Chondrocyte (in vitro differentiated cells): Measurements from ENCODE around the gene ASCL2. TPM values are rescaled to one million over a fixed set of nuclear protein-coding genes. Genes with fewer than 3 reads are reported as not detected.

Experiments
- DNase-seq: peaks from one replicate; pipeline ENCODE4 v3.0.0; 2021; ENCODE audit warnings: mixed read lengths, low spot score
- H3K27ac Mint-ChIP-seq: one replicate; pipeline ENCODE4 v1.8.0; 2021; ENCODE audit warnings: mild to moderate bottlenecking, moderate library complexity, mixed read lengths; ENCODE audit not compliant: unreplicated experiment
- H3K27me3 Mint-ChIP-seq: 2 replicates; pipeline ENCODE4 v1.8.0; 2021; ENCODE audit warnings: low read depth, mixed read lengths
- H3K36me3 Mint-ChIP-seq: 2 replicates; pipeline ENCODE4 v1.8.0; 2021; ENCODE audit warnings: low read depth, mixed read lengths
- H3K4me1 Mint-ChIP-seq: 2 replicates; pipeline ENCODE4 v1.8.0; 2021; ENCODE audit warnings: low read depth, mild to moderate bottlenecking, mixed read lengths
- H3K4me3 Mint-ChIP-seq: one replicate; pipeline ENCODE4 v1.8.0; 2021; ENCODE audit warnings: mild to moderate bottlenecking, moderate library complexity, mixed read lengths; ENCODE audit not compliant: unreplicated experiment
- H3K9me3 Mint-ChIP-seq: 2 replicates; pipeline ENCODE4 v1.8.0; 2021; ENCODE audit warnings: low read depth, mixed read lengths
- CTCF ChIP-seq: fragments of 200-600 bp; sonication (generic); IDR thresholded peaks from 2 replicates; pipeline ENCODE4 v1.5.0; 2021; ENCODE audit warnings: antibody characterized with exemption, mild to moderate bottlenecking, moderate library complexity
- long read RNA-seq: library from polyadenylated mRNA; stranded (forward); transcript quantifications from one replicate; pipeline ENCODE4 v2.0.0, GENCODE V29; 2021
- total RNA-seq: library from RNA; stranded (reverse); gene quantifications from 3 replicates; pipeline ENCODE4 v1.2.1, GENCODE V29; 2021

ASCL2 gene
- total RNA-seq = not detected in 3 replicates
- long read RNA-seq = 0 reads

- no peaks in the 10 kb centered on the region for H3K4me1 Mint-ChIP-seq
- DNase-seq = no peak
- peak within 1 kb of the TSS; percentile 36 for H3K4me3 Mint-ChIP-seq
Observed at GRCh38 chr11:2270322-2271076, at the start of gene ASCL2. Gene ASCL2, minus strand, starts transcription at chr11:2270588. Its CDS starts 256 bp downstream, at chr11:2270332.

GRCh38 chr11:2319791-2320472, 49.5 kb upstream of the ASCL2 start:
- no peak for DNase-seq
- Mint-ChIP-seq H3K36me3 (peaks cover 5% of the 10 kb centered on the region), H3K4me1 (peaks cover under 1% of the 10 kb centered on the region), H3K27ac (no peak overlapping the region), H3K9me3 (peaks cover 13% of the 10 kb centered on the region), H3K27me3 (peaks cover 3% of the 10 kb centered on the region), H3K4me3 (no peak overlapping the region)
- no peak for TF ChIP-seq CTCF

More at GRCh38 chr11:2270322-2271076, at the start of gene ASCL2:
- Mint-ChIP-seq H3K9me3 (no peaks in the 10 kb centered on the region), H3K36me3 (no peaks in the 10 kb centered on the region), H3K27me3 (peaks cover 54% of the 10 kb centered on the region), H3K27ac (no peak within 1 kb of the TSS)
- no peak for TF ChIP-seq CTCF

- DNase-seq = no peak
- peaks cover 4% of the 10 kb centered on the region for H3K36me3 Mint-ChIP-seq
- H3K4me3 Mint-ChIP-seq = no peak overlapping the region
- no peak overlapping the region for H3K27ac Mint-ChIP-seq
- H3K9me3 Mint-ChIP-seq = peaks cover 13% of the 10 kb centered on the region
- no peak for TF ChIP-seq CTCF
- H3K27me3 Mint-ChIP-seq = peaks cover 3% of the 10 kb centered on the region
- H3K4me1 Mint-ChIP-seq = peaks cover 5% of the 10 kb centered on the region
Observed at GRCh38 chr11:2318707-2319106, 48.3 kb upstream of the ASCL2 start.

GRCh38 chr11:2318123-2318522, 47.7 kb upstream of the ASCL2 start:
- Mint-ChIP-seq H3K27ac (no peak overlapping the region), H3K9me3 (peaks cover 13% of the 10 kb centered on the region), H3K4me1 (peaks cover 5% of the 10 kb centered on the region), H3K4me3 (no peak overlapping the region), H3K36me3 (peaks cover 4% of the 10 kb centered on the region), H3K27me3 (peaks cover 1% of the 10 kb centered on the region)
- TF ChIP-seq CTCF = no peak
- DNase-seq = no peak

- no peak overlapping the region for H3K4me3 Mint-ChIP-seq
- H3K36me3 Mint-ChIP-seq = peaks cover 2% of the 10 kb centered on the region
- H3K4me1 Mint-ChIP-seq = peaks cover 5% of the 10 kb centered on the region
- H3K27me3 Mint-ChIP-seq = no peaks in the 10 kb centered on the region
- no peak for DNase-seq
- no peak overlapping the region for H3K27ac Mint-ChIP-seq
- H3K9me3 Mint-ChIP-seq = peaks cover 8% of the 10 kb centered on the region
- no peak for TF ChIP-seq CTCF
Observed at GRCh38 chr11:2317354-2318050, 47.1 kb upstream of the ASCL2 start.
